C4-2B (cell line): ENCODE results near the gene SMIM10L2A.

ENCODE experiments used
- CTCF ChIP-seq: fragments of 450-650 bp; conservative IDR thresholded peaks from 2 replicates; pipeline ENCODE4 v1.5.1; 2017; ENCODE audit warnings: mild to moderate bottlenecking
- ZFX ChIP-seq: fragments of 450-650 bp; IDR thresholded peaks from 2 replicates; pipeline ENCODE4 v1.6.1; 2017

- no peak for TF ChIP-seq CTCF
- no peak for TF ChIP-seq ZFX
These were observed 28.7 kb upstream of the SMIM10L2A start for GRCh38 chrX:135393051-135393450.
